NCI-H1417 treated with DMSO at 0.1 percent for 48 hours (cell line): ENCODE measurements around the gene CSH1.
"Not testable (repeated sequence)": the region's sequence is repeated elsewhere in the genome, so short reads cannot be mapped to it uniquely, and the experiment has no call there.

Source experiments
- DNase-seq: peaks from one replicate; lab custom pipeline; 2025; lab: John Stamatoyannopoulos, UW

CSH1 gene

GRCh38 chr17:63928966-63929695 is 32.8 kb upstream of the CSH1 start:
- no peak for DNase-seq

- no peak for DNase-seq
These were observed 31.8 kb upstream of the CSH1 start for GRCh38 chr17:63928172-63928666.

- DNase-seq, result no peak
These were observed 31.2 kb upstream of the CSH1 start for GRCh38 chr17:63927464-63928171.

GRCh38 chr17:63926164-63926563 is 29.8 kb upstream of the CSH1 start:
- no peak for DNase-seq

- DNase-seq, result no peak
These were observed 29.2 kb upstream of the CSH1 start for GRCh38 chr17:63925615-63926014.

GRCh38 chr17:63922402-63922801 is 26.0 kb upstream of the CSH1 start:
- not testable (repeated sequence) for DNase-seq

GRCh38 chr17:63920779-63921178 is 24.4 kb upstream of the CSH1 start:
- DNase-seq, result not testable (repeated sequence)

GRCh38 chr17:63920050-63920449 is 23.7 kb upstream of the CSH1 start:
- DNase-seq, result not testable (repeated sequence)

GRCh38 chr17:63919311-63919723 is 22.9 kb upstream of the CSH1 start:
- no peak for DNase-seq

- not testable (repeated sequence) for DNase-seq
These were observed 22.5 kb upstream of the CSH1 start, which contains the start of gene GH1 for GRCh38 chr17:63918789-63919305. Gene GH1, minus strand, starts transcription at chr17:63918839. Its CDS starts 63 bp downstream, at chr17:63918776.

GRCh38 chr17:63918305-63918704 is 21.9 kb upstream of the CSH1 start:
- DNase-seq, result no peak

- DNase-seq, result no peak
These were observed 21.3 kb upstream of the CSH1 start for GRCh38 chr17:63917646-63918045.

GRCh38 chr17:63917206-63917605 is 20.8 kb upstream of the CSH1 start:
- not testable (repeated sequence) for DNase-seq

GRCh38 chr17:63916566-63917185 is 20.3 kb upstream of the CSH1 start:
- DNase-seq, result no peak

GRCh38 chr17:63915753-63916152 is 19.4 kb upstream of the CSH1 start:
- DNase-seq, result not testable (repeated sequence)

GRCh38 chr17:63914471-63914870 is 18.1 kb upstream of the CSH1 start:
- no peak for DNase-seq

- DNase-seq, result no peak
These were observed 15.3 kb upstream of the CSH1 start for GRCh38 chr17:63911657-63912100.

GRCh38 chr17:63911041-63911635 is 14.8 kb upstream of the CSH1 start, which contains the start of gene CSHL1:
Gene CSHL1, minus strand, starts transcription at chr17:63911258. Its CDS starts 62 bp downstream, at chr17:63911196.
- DNase-seq, result no peak

GRCh38 chr17:63910096-63910495 is 13.7 kb upstream of the CSH1 start:
- no peak for DNase-seq

- DNase-seq, result not testable (repeated sequence)
These were observed 13.2 kb upstream of the CSH1 start for GRCh38 chr17:63909586-63909985.

GRCh38 chr17:63907161-63907778 is 10.9 kb upstream of the CSH1 start:
- not testable (repeated sequence) for DNase-seq
